H1 (cell line): Measurements from ENCODE around the gene ALKBH1. TPM values are rescaled to one million over a fixed set of nuclear protein-coding genes. Genes with fewer than 3 reads are reported as not detected.

Experiments
- CHD2 ChIP-seq: IDR thresholded peaks from 2 replicates; pipeline ENCODE4 v1.6.1; 2012; ENCODE audit warnings: low read length, improper control_type of control experiment
- USF2 ChIP-seq: IDR thresholded peaks from 2 replicates; pipeline ENCODE4 v1.6.1; 2011; ENCODE audit warnings: low read length, improper control_type of control experiment
- polyA plus RNA-seq, 7 experiments: library from polyadenylated mRNA; depleted of rRNA in 3 of 7; stranded (reverse) in 5 of 7; unstranded in 2 of 7; fragments of >200 nt in 5 of 7; fragments of 200-250 nt in 2 of 7; gene quantifications; 1 replicate in 5 of 7; 2 replicates in 1 of 7; 4 replicates in 1 of 7; pipeline versions ENCODE4 v1.2.1 to v1.2.3, GENCODE V29; 2011 to 2013; ENCODE audit warnings: missing spikeins in 2 of 7, mixed read lengths in 2 of 7
- total RNA-seq: library from RNA; stranded (reverse); fragmentation: NEBNext Ultra II Directional; extraction: Animal tissue kit (Norgen Biotek cat#: 25700); gene quantifications from 2 replicates; pipeline ENCODE4 v1.2.1, GENCODE V29; 2021

ALKBH1 gene
- total and polyA plus RNA-seq, 2 of the 8 experiments (the other 6 are each of a cell fraction or from before 2014, with no cell fraction given), result 14.3 to 20.0 TPM

GRCh38 chr14:77646907-77647306, 60.9 kb downstream of the ALKBH1 start (continued):
- TF ChIP-seq USF2 (no peak), CHD2 (no peak)
